ENCODE data around the gene PCNX2. TPM values are rescaled to one million over a fixed set of nuclear protein-coding genes. Genes with fewer than 3 reads are reported as not detected.

PCNX2 gene
- total and polyA plus RNA-seq, 2 of the 13 experiments (the other 11 are each of a cell fraction or from before 2014, with no cell fraction given): 0.11 to 0.42 TPM

GRCh38 chr1:232950197-232951176 is 345.0 kb downstream of the PCNX2 start, which contains the start of gene NTPCR (continued):
- TF ChIP-seq ZZZ3 (CRISPR knock-in tag; IDR thresholded peaks at IDR 0.05; ENCODE audit: borderline replicate concordance): no peak
- peak; percentile 70 for TF ChIP-seq SAP130 (CRISPR knock-in tag; IDR thresholded peaks at IDR 0.05; ENCODE audit: low read depth)
- TF ChIP-seq FOXA1 (IDR thresholded peaks at IDR 0.05): no peak
- TF ChIP-seq FOXA1 (CRISPR knock-in tag; IDR thresholded peaks at IDR 0.05): no peak
- no peak for TF ChIP-seq TCF7 (IDR thresholded peaks at IDR 0.05; ENCODE audit: low read depth)
- TF ChIP-seq GRHL1 (CRISPR knock-in tag; conservative IDR thresholded peaks at IDR 0.05): no peak
- TF ChIP-seq CEBPG (CRISPR knock-in tag; IDR thresholded peaks at IDR 0.05): no peak
- peak; percentile 51; the same call in 1 of the 2 replicates for TF ChIP-seq ZNF547 (CRISPR knock-in tag; IDR thresholded peaks at IDR 0.05)
- peak; percentile 72; the same call in 1 of the 2 replicates for TF ChIP-seq ZNF605 (CRISPR knock-in tag; IDR thresholded peaks at IDR 0.05)
- no peak for TF ChIP-seq ZSCAN22 (CRISPR knock-in tag; IDR thresholded peaks at IDR 0.05)
- no peak for TF ChIP-seq PBX3 (CRISPR knock-in tag; IDR thresholded peaks at IDR 0.05; ENCODE audit: borderline replicate concordance)
- no peak for TF ChIP-seq HNRNPL (IDR thresholded peaks at IDR 0.05; ENCODE audit: low read depth, low read length)
- TF ChIP-seq GABPB1 (CRISPR knock-in tag; IDR thresholded peaks at IDR 0.05): peak; percentile 94
- TF ChIP-seq JUND (CRISPR knock-in tag; IDR thresholded peaks at IDR 0.05): no peak
- no peak for TF ChIP-seq ZNF558 (CRISPR knock-in tag; IDR thresholded peaks at IDR 0.05; ENCODE audit: borderline replicate concordance)
- TF ChIP-seq RAD51 (IDR thresholded peaks at IDR 0.05; ENCODE audit: borderline replicate concordance): no peak
- no peak for TF ChIP-seq TRIM24 (CRISPR knock-in tag; IDR thresholded peaks at IDR 0.05)
- TF ChIP-seq ARNT2 (CRISPR knock-in tag; IDR thresholded peaks at IDR 0.05; ENCODE audit: low read depth): no peak
- TF ChIP-seq ZNF136 (CRISPR knock-in tag; IDR thresholded peaks at IDR 0.05; ENCODE audit: low read depth): no peak
- TF ChIP-seq NFKBIZ (CRISPR knock-in tag; IDR thresholded peaks at IDR 0.05): no peak
- TF ChIP-seq CCDC6 (CRISPR knock-in tag; IDR thresholded peaks at IDR 0.05): no peak
- no peak for TF ChIP-seq ZNF383 (CRISPR knock-in tag; IDR thresholded peaks at IDR 0.05; ENCODE audit: borderline replicate concordance)
- TF ChIP-seq NR2F6 (IDR thresholded peaks at IDR 0.05): 0 out of 2 replicates have a peak, but pooled peaks have one; percentile 15
- TF ChIP-seq NR2F6 (CRISPR knock-in tag; IDR thresholded peaks at IDR 0.05): 0 out of 2 replicates have a peak, but pooled peaks have one; percentile 5
- no peak for TF ChIP-seq EZH2 (conservative IDR thresholded peaks at IDR 0.05; ENCODE audit: low read depth, low read length)
- TF ChIP-seq ZBTB26 (CRISPR knock-in tag; IDR thresholded peaks at IDR 0.05; ENCODE audit: borderline replicate concordance): no peak
- TF ChIP-seq ZNF350 (CRISPR knock-in tag; IDR thresholded peaks at IDR 0.05; ENCODE audit: borderline replicate concordance, low read depth): peak; percentile 61; the same call in 1 of the 2 replicates
- no peak for TF ChIP-seq ZNF354B (CRISPR knock-in tag; IDR thresholded peaks at IDR 0.05)
- TF ChIP-seq ZNF367 (CRISPR knock-in tag; IDR thresholded peaks at IDR 0.05; ENCODE audit: borderline replicate concordance): no peak
